Nucleus accumbens (tissue), 56 donors: ENCODE results near the gene ALDH1A3.

Experiments used
- DNase-seq, 56 donors: peaks; one replicate each; lab custom pipeline; 2025; lab: John Stamatoyannopoulos, UW

Gene ALDH1A3

DNA sequence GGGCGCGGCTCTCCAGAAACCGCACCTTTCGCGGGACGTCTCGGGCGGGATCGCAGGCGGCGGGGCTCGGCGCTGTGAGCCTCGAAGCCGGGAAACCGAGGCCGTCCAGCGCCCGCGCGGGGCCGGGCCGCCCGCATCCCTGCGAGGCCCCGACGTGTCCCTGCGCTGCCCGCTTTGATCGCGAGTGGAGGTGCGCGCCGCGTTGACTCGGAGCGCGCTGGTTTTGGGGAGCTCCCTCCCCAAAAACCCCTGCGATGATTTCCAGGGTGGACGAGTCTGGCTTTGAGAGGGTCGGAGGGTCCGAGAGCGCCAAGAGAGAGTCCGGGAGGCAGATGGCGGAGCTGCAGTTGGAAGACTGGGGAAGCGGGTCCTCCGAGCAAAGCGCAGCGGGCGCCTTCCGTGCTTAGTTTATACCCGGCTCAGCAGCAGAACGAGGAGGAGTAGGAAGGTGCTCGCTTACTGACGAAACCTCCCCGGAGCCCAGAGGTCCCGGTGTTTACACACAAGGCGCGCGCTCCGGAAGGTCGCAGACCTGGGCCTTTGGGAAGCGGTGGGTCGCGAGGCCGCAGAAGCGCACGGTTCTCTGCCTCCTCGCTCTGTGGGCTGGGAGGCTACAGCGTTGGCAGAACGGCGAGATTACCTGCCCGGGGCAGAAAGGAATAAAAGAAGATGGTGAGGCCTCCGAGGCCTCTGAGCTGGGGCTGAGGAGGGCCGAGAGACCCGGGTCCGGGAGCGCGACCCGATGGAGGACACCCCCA lies 687 bp downstream of the ALDH1A3 start:
- no peak for DNase-seq

DNA sequence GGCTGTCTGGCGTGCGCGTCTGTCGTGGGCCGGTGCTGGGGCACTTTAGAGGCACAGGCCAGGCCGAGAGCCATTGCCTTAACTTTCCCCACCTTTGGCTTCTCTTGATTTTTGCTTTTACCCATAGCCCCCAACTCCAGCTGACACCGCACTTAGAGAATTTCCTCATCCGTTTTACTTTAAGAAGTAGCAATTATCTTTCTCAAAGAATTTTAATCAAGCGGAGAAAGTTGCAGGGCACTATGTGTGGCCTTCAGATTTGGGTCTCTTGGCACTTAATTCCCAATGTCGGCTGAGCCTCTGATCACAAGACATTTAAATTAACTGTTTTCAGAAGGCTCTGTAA lies 1.2 kb downstream of the ALDH1A3 start:
- no peak for DNase-seq

DNA sequence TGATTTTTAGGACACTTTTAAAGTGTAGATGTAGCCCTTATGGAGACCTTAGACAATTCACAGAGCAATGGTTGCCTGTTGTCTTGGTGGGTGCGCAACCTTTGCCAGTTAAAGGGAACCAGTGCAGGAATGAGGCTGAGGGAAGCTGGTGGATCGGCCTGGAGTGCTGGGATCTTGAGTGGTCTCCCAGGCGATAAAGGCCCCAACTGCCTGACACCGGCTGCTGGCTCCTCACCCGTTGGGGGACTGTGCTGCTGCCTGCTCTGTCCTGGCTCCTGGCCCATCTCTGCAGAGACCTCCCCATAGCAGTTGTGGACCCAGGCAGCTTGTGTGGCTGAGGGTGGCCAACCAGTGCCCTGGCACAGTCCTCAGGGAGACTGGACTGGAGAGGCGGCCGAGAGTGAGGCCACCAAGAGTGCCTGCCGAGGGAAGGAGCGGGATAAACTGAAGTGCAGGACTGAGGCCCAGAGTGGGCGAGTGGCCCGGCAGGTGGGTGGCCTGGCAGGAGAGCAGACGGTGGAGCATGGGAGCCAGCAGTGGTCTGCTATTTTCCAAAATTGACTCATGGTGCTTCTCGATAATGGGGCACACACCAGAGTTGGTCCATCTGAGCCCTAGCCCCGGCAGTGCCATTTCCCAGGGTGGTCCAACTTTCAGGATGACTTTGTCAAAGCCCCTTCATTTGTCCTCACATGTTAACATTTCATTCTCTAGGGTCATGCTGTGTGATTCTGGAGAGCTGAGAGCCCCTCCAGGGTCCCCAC lies 2.1 kb downstream of the ALDH1A3 start:
- DNase-seq: no peak

DNA sequence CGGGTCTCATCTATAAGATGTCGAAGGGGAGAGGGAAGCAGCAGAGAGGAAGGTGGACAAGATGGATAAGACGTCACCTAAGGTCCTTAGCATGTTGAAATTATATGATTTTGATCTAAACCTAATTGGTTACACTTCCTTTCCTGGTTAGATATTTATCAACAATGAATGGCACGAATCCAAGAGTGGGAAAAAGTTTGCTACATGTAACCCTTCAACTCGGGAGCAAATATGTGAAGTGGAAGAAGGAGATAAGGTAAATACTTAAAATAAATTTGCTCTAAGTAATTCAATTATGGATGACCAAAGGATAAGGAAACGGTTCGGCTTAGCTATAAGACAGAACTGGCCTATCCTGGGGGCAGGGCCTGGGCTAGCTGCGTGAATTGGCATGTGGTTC lies 5.5 kb downstream of the ALDH1A3 start:
- DNase-seq: no peak

DNA sequence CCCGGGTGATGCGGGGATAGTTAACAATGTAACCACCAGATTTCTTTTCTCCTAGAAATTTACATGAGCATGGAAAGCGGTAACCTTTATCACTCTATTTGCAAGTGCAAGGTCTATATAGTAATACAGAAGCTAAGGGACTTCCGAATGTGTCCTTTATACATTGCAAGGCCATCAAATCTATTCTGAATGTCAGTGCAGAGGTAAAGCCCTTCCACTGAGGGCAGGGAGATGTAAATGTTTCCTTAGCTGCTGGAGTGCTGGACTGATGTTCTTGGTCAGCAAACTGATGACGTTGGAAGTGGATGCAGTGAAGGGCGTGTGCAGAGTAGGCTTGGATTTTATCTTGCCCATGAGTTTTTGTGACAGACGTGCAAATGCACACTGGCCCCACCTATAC lies 6.2 kb downstream of the ALDH1A3 start:
- no peak for DNase-seq

DNA sequence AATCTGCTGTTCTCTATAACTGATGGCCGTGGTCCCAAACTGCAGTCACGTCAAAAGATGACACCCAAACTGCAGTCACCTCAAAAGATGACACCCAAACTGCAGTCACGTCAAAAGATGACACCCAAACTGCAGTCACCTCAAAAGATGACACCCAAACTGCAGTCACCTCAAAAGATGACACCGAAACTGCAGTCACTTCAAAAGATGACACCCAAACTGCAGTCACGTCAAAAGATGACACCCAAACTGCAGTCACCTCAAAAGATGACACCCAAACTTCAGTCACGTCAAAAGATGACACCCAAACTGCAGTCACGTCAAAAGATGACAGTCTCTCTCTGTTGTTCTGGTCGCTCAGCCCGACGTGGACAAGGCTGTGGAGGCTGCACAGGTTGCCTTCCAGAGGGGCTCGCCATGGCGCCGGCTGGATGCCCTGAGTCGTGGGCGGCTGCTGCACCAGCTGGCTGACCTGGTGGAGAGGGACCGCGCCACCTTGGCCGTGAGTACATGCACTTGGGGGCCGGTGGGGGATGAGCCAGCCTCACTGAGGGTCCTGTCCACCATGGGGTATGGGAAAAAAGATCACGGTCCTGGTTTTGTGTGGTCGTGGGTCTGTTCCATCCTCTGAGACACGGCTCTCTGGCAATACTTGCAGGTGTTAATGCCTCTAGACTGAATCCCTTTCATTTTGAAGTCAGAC lies 7.7 kb downstream of the ALDH1A3 start:
- no peak for DNase-seq

DNA sequence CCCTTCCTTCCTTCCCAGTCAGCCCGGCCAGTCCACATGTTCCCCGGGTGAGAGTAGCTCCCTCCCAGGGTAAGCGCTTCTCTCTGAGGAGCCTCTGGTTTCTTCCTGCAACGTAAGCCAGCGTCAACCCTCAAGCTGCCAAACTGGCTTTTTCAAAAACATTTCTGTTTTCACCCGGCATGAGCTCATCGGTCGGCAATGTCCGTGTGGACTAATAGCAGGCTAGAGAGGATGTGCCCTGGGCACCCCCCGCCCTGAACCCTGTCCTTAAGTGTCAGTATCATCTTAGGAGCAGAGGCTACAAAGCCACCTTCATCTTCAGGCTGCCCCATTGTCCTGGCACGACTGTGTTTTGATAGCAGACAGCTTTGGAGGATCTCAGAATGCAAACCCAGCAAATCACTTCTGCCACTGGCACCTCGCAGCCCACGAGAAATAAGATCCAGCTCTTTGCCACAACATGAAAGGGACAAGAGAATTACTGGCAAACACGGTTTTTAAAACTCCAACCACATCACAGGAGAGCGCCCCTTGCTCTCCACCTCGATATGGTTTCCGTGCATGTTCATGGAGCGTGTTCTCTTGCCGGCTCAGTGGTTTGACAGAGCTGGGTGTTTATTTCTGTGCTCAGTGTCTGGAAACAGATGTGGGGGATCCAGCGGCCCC lies 9.9 kb downstream of the ALDH1A3 start:
- DNase-seq: no peak

DNA sequence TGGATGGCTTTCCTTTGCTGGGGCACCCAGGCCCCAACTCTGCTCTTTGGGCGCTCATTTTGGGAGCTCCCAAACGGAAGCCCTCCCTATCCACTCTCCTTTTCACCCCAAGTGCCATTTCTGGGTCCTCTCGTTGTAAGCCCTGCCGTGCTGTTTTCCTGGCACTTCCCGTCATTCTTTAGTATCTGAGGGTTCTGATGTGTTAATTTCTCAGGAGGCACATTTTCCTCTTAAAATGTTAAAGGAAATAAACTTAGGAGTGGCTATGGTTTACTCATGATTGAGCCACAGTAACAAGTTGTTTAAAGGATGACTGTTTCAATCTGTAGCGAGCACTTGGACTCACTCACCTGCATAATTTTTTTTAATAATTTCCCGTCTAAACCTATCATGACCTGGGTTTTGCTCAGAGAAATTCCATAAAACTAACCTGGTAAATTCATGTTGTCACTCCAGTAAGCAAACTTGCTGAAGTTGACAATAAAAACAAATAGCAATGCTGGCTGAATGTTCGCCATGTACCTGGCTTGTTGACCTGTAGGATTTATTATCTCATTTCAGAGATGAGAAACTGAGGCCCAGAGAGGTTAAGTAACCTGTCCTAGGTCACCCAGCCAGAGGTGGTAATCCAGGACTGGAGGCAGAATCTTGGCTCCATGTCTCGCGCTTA lies 10.6 kb downstream of the ALDH1A3 start:
- no peak for DNase-seq

DNA sequence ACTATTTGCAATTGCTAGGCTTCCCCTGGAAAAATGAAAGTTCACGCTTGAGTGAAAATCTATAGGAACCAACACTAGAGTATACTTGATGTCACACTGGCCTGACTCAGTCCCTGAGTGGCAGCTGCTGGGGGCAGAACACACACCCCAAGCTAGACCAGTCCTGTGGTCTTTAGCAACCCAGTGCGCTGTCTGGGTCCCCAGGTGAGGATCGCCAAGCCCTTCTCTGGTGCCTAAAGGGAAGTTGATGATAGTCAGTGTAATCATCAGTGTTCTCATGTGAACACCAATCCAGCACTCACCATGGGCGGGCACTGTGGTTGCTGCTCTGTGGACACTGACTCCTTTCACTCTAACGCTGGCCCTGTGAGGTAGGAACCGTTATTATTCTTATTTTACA lies 11.2 kb downstream of the ALDH1A3 start:
- no peak for DNase-seq

DNA sequence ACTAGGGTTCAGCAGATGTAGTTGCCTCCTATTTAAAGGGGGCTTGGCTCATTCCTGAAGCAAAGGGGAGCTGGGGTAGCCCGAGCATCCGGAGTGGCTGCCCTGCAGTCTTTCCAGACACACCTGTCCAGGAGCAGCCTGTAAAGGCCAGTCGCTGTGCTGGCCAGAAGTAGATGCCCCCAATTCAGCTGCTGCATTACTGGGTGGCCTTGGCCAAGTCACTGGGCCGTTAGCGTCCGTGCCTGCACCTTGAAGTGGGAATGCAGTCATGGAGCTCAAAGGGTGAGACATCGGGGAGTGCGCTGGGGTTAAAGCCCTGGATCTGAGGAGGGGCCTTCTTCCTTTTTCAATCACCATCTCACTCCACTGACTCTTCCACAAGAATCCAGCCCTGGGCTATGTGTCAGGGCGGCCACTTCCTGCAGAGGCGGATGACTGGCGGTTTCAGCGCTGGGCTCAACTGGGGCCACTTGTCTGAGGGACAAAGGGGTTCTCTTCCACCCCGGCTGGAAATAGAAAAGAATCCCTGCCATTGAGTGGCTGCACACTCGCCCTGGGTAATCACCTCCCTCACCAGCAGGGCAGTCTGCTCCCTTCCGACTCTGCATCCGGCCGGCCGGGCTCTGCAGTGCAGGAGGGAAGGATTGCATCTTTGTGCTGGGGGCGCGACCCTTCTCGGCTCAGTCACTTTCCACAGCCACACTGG lies 11.8 kb downstream of the ALDH1A3 start:
- DNase-seq: peak in 32 of 56 donors; percentile 6 to 63 (median 24)

DNA sequence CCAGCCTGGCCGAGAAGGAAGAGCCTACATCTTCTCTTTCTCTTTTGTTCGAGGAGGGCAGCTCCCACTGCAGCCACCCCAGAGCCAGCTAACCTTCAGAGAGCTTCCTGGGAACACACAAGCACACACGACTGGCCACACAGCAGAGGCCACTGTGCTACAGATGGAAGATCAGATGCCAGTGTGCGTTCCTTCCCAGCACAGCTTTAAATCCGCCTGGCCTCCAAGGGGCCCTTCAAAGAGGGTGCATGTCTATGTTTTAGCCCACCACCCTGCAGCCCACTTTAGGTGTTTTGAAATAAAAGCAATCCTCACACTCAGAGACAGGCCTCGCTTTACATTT lies 12.4 kb downstream of the ALDH1A3 start:
- DNase-seq: no peak

DNA sequence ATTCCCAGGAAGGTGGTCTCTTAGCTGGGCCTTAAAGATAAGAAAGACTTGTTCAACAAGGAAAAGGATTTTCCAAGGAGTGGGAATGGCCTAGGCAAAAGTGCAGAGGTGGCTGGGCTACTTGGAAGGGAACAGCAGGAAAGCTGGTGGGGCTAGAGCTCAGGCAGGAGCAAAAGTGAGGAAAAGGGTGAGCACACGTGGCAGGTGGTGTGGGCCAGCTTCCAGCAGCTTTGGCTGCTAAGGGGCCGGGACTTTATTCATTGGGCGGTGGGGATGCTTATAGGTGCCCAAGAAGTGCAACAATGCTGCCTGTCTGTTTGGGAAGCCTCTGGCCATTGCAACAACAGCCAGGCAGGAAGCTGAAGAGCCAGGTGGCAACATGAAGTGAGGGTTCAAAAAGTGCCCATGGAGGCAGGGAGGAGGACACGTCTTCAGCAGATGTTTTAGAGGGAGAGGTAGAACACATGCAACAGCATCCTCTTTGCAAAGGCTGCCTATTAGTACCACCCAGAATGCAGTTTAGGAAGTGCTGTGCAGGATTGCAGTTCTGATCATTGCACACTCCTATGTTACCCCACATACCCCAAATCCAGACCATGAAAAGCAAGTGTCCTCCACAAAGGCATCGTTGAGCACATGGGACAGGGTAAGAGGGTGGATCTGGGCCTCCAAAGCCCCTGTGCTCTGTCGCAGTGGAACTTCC lies 13.8 kb downstream of the ALDH1A3 start:
- DNase-seq: no peak

DNA sequence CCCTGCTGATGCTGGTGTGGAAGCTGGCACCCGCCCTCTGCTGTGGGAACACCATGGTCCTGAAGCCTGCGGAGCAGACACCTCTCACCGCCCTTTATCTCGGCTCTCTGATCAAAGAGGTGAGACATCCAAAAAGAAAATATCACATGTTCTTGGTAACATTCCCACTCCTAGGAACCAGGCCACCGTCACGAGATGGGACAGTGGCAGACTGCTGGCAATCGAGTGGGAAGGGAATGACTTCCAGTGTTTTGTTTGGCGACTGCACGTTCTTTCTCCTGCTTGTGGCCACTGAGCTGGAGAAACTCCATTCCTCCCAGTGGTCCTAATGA lies 14.3 kb downstream of the ALDH1A3 start:
- DNase-seq: no peak

DNA sequence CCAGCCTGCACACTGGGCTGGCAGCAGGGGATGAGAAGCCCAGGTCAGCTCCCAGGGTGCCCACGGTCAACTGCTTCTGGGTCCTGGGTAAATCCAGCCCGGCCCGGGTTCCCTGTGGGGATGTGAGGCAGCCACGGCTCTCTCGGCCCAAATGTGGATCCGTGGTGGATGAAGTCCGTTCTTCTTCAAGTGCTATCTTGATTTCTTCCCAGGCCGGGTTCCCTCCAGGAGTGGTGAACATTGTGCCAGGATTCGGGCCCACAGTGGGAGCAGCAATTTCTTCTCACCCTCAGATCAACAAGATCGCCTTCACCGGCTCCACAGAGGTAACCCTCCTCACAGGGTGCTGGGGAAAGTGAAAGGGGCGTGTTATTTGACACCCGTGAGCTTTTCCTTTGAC lies 16.1 kb downstream of the ALDH1A3 start:
- no peak for DNase-seq

DNA sequence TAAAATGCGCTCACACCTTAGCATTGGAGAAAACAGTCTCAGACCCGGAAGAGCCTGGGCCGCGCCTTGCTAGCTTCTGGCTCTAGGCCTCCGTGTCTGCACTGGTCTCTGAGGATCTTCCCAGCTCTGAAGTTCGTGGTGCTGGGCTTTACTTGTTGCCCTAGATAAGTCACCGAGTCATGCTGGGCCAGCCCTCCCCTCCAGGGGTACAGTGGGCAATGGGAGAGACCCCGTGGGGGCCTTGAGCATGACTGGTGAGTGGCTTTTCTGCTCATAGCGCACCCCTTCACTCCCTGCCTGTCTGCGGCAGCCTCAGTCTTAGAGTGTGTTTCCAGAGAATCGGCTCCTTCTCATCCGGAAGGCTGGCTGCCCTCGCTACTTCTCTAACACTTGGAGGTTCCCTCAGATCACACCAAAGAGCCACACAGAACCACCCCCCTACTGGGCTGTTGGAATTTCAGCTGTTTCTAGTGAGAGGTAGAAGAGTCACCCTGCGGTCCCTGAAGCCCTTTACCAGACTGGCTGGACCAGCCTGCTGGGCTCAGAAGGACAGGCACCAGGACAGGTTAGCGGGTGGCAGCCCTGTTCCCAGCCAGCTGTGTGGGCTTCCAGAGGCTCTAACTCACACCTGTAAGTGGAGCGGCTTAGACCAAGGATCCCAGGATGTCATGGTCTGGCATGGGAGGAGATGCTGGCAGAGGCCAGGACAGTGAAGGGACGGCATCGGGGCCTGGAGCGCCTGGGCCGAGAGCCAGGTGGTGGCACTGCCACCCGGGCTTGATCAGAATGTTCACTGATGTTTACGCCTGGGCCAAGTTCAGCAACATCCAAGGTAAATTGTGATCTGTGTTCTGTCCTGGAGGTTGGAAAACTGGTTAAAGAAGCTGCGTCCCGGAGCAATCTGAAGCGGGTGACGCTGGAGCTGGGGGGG lies 17.9 kb downstream of the ALDH1A3 start:
- DNase-seq: no peak

DNA sequence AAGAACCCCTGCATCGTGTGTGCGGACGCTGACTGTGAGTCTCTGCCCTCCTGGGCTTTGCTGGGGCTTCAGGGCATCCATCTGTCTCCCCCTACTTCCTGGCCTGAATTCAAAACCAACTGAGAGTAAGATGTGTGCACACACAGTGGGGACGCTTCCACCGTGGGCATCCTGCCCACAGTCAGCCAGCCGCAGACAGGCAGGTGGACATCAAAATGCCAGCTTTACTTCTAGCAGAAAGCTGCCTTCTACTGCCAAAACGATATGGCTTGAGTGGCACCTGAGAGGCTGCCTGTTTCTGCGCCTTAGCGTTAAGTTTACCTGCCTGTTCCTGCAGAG lies 18.5 kb downstream of the ALDH1A3 start:
- no peak for DNase-seq

DNA sequence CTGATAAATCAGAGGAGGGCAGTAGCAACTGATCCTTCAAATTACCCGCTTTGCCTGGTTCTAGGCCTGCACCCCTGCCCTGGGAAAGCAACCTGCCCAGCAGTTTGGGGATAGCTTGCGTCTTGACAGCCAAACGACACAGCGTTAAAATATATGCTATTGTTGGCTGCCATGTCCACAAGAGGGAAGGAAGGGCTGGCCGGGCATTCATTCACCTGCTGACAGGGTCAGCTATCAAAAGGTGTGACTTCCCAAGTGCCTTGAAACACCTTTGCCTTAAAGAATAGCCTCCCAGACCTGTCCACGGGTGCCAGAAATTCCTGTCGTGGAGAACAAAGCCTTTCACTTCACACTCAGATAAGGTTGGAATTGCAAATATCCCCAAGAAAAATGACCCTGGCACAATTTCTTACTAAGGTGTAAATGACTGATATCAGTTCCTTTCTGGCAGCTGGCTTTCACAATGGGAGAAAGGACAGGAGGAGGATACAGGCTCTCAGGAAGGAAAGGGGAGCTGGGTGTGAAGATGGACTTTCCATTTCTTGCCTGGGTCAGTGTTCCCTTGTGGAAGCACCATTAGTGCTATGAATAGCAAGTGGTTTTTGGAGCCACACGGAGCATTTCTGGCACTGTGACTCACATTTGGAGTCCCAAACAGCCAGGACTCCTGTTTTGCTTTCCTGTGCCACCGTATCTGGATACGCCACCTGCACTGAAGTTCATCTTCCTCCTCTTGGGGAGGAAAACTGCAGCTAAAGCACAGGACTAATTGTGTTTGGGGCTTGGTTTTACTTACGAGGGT lies 19.2 kb downstream of the ALDH1A3 start:
- DNase-seq: no peak

DNA sequence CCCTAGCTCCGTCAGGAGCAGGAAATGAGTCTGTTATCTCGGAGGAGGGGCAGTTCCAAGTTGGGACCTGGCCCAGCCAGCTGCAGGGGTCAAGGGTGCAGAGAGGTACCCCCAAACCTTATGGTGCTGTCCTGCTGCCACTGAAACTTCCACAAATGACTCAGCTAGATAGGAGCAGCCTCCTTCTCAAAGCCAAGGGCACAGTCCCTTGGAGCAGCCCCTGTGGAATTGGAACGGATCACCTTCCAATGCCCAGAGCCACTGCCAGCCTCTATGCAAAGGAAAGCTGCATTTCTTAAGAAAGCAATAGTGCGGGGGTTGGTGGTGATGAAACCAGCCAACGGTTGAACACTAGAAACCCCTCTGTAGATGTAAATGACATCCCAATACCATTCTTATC lies 20.0 kb downstream of the ALDH1A3 start:
- no peak for DNase-seq
